SK-N-SH (cell line): ENCODE measurements around the gene CRTC3. TPM values are rescaled to one million over a fixed set of nuclear protein-coding genes. Genes with fewer than 3 reads are reported as not detected.
"Not testable (repeated sequence)": the region's sequence is repeated elsewhere in the genome, so short reads cannot be mapped to it uniquely, and the experiment has no call there.

Experiments used
- CTCF ChIA-PET: fragments of 300-600, 350-600 bp; formaldehyde crosslinking; extraction: SDS; loops from one replicate; lab custom pipeline; 2021; lab: Yijun Ruan, JAX
- POLR2A ChIA-PET: fragments of 350-600 bp; sonication (Branson Sonifier 250); formaldehyde crosslinking; extraction: SDS; loops from one replicate; lab custom pipeline; 2020; ENCODE audit warnings: antibody characterized with exemption, inconsistent platforms; lab: Yijun Ruan, JAX
- DNase-seq: peaks from one replicate; pipeline ENCODE4 v3.0.0; 2012
- H2AFZ ChIP-seq: fragments of 200-600 bp; sonication (generic); 2 replicates; pipeline ENCODE4 v1.8.1; 2016; ENCODE audit warnings: antibody characterized with exemption, mild to moderate bottlenecking, low read depth
- H3F3A ChIP-seq: fragments of 200-600 bp; sonication (generic); replicated peaks from 2 replicates; pipeline ENCODE3; 2016; ENCODE audit warnings: antibody characterized with exemption, mild to moderate bottlenecking; ENCODE audit not compliant: insufficient read depth
- H3K27ac ChIP-seq, 2 experiments: fragments of 200-500 bp in 1 of 2; fragments of 200-600 bp in 1 of 2; sonication (Bioruptor generic) in 1 of 2; sonication (generic), shearing (Covaris generic) in 1 of 2; 2 replicates each; pipeline versions ENCODE4 v1.5.1 to v1.6.1; 2014 to 2016; ENCODE audit warnings: low read depth in 2 of 2, inconsistent platforms in 1 of 2, low read length in 1 of 2, mild to moderate bottlenecking in 1 of 2, mixed read lengths in 1 of 2
- H3K27me3 ChIP-seq: fragments of 200-600 bp; sonication (generic), shearing (Covaris generic); 2 replicates; pipeline ENCODE4 v1.6.1; 2016; ENCODE audit warnings: mixed run types; ENCODE audit not compliant: insufficient read depth
- H3K36me3 ChIP-seq, 2 experiments: fragments of 200-500 bp in 1 of 2; fragments of 200-600 bp in 1 of 2; sonication (Bioruptor generic) in 1 of 2; sonication (generic) in 1 of 2; replicated peaks in 1 of 2; 2 replicates each; pipeline versions ENCODE3 to v1.5.1; 2014 to 2016; ENCODE audit warnings: low read length in 1 of 2, mild to moderate bottlenecking in 1 of 2; ENCODE audit not compliant: insufficient read depth in 2 of 2, control insufficient read depth in 1 of 2
- H3K4me1 ChIP-seq, 2 experiments: fragments of 200-500 bp in 1 of 2; fragments of 200-600 bp in 1 of 2; sonication (Bioruptor generic) in 1 of 2; sonication (generic), shearing (Covaris generic) in 1 of 2; 2 replicates each; pipeline versions ENCODE4 v1.5.1 to v1.6.1; 2014 to 2016; ENCODE audit warnings: low read depth in 1 of 2, low read length in 1 of 2, mixed run types in 1 of 2; ENCODE audit not compliant: insufficient read depth in 2 of 2, control insufficient read depth in 1 of 2
- H3K4me2 ChIP-seq: fragments of 200-600 bp; sonication (generic), shearing (Covaris generic); 2 replicates; pipeline ENCODE4 v1.6.1; 2017; ENCODE audit warnings: mixed run types
- H3K4me3 ChIP-seq, 2 experiments: fragments of 200-500 bp in 1 of 2; fragments of 200-600 bp in 1 of 2; sonication (Bioruptor generic) in 1 of 2; sonication (generic), shearing (Covaris generic) in 1 of 2; 2 replicates each; pipeline versions ENCODE4 v1.5.1 to v1.8.1; 2014 to 2016; ENCODE audit warnings: low read depth in 2 of 2, inconsistent platforms in 1 of 2, low read length in 1 of 2, mild to moderate bottlenecking in 1 of 2, mixed read lengths in 1 of 2, moderate library complexity in 1 of 2
- H3K79me2 ChIP-seq: fragments of 200-600 bp; sonication (generic); 2 replicates; pipeline ENCODE4 v1.8.1; 2017; ENCODE audit warnings: mild to moderate bottlenecking; ENCODE audit not compliant: insufficient read depth
- H3K9ac ChIP-seq: fragments of 200-600 bp; sonication (generic); 2 replicates; pipeline ENCODE4 v1.6.1; 2017; ENCODE audit warnings: mixed run types
- H3K9me2 ChIP-seq: fragments of 200-600 bp; sonication (generic); 2 replicates; pipeline ENCODE4 v1.6.1; 2017; ENCODE audit warnings: mixed run types
- H3K9me3 ChIP-seq: fragments of 200-600 bp; sonication (generic); 2 replicates; pipeline ENCODE4 v1.6.1; 2017; ENCODE audit warnings: mixed run types, mild to moderate bottlenecking, moderate library complexity
- H4K20me1 ChIP-seq: fragments of 200-600 bp; sonication (generic); 2 replicates; pipeline ENCODE4 v1.6.1; 2017; ENCODE audit warnings: mild to moderate bottlenecking, mixed run types; ENCODE audit not compliant: insufficient read depth
- EP300 ChIP-seq, 2 experiments: IDR thresholded peaks; 2 replicates each; pipeline versions ENCODE4 v1.4.0 to v1.6.1; 2012; ENCODE audit warnings: borderline replicate concordance in 1 of 2, low read depth in 1 of 2, low read length in 1 of 2
- GATA2 ChIP-seq: sonication (generic); formaldehyde crosslinking; IDR thresholded peaks from 2 replicates; pipeline ENCODE4 v1.5.0; 2020; ENCODE audit warnings: mild to moderate bottlenecking, missing genetic modification reagents
- MEF2A ChIP-seq: IDR thresholded peaks from 2 replicates; pipeline ENCODE4 v1.4.0; 2012; ENCODE audit warnings: low read depth, borderline replicate concordance
- RFX5 ChIP-seq: IDR thresholded peaks from 2 replicates; pipeline ENCODE4 v1.6.1; 2012; ENCODE audit warnings: mild to moderate bottlenecking, improper control_type of control experiment, low read length
- RXRA ChIP-seq: IDR thresholded peaks from 2 replicates; pipeline ENCODE4 v1.4.0; 2012; ENCODE audit warnings: low read depth, mild to moderate bottlenecking, borderline replicate concordance
- SIN3A ChIP-seq: IDR thresholded peaks from 2 replicates; pipeline ENCODE4 v1.6.1; 2012; ENCODE audit warnings: low read depth, mild to moderate bottlenecking, low read length, moderate library complexity, borderline replicate concordance
- SMC3 ChIP-seq: IDR thresholded peaks from 2 replicates; pipeline ENCODE4 v1.6.1; 2012; ENCODE audit warnings: low read depth, low read length, improper control_type of control experiment
- YY1 ChIP-seq: IDR thresholded peaks from 2 replicates; pipeline ENCODE4 v1.4.0; 2012; ENCODE audit warnings: low read depth, mild to moderate bottlenecking
- WGBS: methylation state at CpG from one replicate; pipeline ENCODE4 v1.1.6; 2017; ENCODE audit warnings: low lambda C conversion rate; 5-methylcytosine and 5-hydroxymethylcytosine counted together
- polyA plus RNA-seq, 3 experiments: library from polyadenylated mRNA; depleted of rRNA; stranded (reverse); fragments of >200 nt; gene quantifications; 2 replicates each; pipeline ENCODE4 v1.2.3, GENCODE V29; 2012
- TF ChIP-seq, protein P1 (sequence below): fragments of 150-350 bp; IDR thresholded peaks from 2 replicates; pipeline ENCODE4 v1.6.1; 2017; ENCODE audit warnings: antibody characterized with exemption, low read length, low read depth, borderline replicate concordance
- TF ChIP-seq, protein P2 (sequence below): IDR thresholded peaks from 2 replicates; pipeline ENCODE4 v1.4.0; 2012; ENCODE audit warnings: low read depth, borderline replicate concordance
- TF ChIP-seq, protein P3 (sequence below): IDR thresholded peaks from 2 replicates; pipeline ENCODE4 v1.4.0; 2012; ENCODE audit warnings: low read depth, borderline replicate concordance

The CRTC3 gene
- polyA plus RNA-seq, 1 of the 3 experiments (the other 2 are of a cell fraction): 16.7 TPM

DNA sequence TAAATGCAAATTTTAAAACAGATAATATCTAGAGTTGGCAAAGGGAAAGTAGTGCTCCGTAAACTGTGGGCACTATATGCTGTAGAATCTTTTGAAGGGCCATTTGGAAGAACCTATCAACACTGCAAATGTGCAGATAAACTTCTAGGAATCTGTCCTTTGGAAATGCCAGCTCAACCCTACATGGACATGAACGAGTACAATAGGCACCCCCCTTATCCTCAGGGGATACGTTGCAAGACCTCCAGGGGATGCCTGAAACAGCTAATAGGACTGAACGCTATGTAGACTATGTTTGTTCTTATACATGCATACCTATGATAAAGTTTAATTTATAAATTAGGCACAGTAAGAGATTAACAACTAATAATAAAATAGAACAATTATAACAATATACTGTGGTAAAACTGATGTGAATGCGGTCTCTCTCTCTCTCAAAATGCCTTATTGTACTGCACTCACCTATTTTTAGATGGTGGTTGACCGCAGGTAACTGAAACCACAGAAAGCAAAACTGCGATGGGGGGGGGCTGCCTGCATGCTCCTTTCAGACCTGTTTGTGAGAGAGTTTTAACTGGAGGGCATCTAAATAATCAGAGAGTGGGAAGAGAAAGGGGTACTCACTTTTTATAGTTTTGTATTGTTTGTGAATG is 127.9 kb downstream of the CRTC3 start:
- H3K9me2 ChIP-seq, H3K36me3 ChIP-seq, H2AFZ ChIP-seq, H3K4me3 ChIP-seq, H3K27ac ChIP-seq, H4K20me1 ChIP-seq, H3K9me3 ChIP-seq, H3K9ac ChIP-seq, H3K79me2 ChIP-seq, H3K27me3 ChIP-seq, DNase-seq, POLR2A ChIA-PET, H3K4me2 ChIP-seq: not testable (repeated sequence)
- WGBS: 81% methylated on average over 7 of the region's 7 CpGs
- CTCF ChIA-PET: interaction anchor here (0.9 to 1.3 kb wide), 2 partner anchors 13 to 228 kb away, joined by 3 read pairs; no protein-coding TSS in a partner anchor
- H3F3A ChIP-seq: peaks cover 18% of the 10 kb centered on the region
- H3K4me1 ChIP-seq: peaks cover 7 to 15% of the 10 kb centered on the region in 2 experiments; a peak in 2 of 4 replicates

DNA sequence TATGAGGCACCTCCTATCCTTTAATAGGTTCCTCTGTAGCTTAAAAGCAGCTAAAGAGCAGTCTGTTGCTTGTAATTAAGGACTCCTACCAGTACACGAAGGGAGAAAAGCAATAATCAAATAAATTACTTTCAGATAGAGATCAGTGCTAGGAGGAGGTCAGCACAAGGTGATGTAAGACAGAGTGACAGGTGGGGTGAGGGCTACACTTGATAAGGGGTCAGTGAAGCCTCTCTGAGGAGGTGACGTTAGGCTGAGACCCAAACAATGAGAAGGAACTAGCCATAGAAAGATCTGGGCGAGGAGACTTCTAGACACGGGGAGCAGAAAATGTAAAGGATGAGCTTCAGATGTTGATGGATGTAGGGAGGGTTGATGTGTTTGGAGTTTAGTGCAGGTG is 129.8 kb downstream of the CRTC3 start:
- POLR2A ChIA-PET: no interaction called here

DNA sequence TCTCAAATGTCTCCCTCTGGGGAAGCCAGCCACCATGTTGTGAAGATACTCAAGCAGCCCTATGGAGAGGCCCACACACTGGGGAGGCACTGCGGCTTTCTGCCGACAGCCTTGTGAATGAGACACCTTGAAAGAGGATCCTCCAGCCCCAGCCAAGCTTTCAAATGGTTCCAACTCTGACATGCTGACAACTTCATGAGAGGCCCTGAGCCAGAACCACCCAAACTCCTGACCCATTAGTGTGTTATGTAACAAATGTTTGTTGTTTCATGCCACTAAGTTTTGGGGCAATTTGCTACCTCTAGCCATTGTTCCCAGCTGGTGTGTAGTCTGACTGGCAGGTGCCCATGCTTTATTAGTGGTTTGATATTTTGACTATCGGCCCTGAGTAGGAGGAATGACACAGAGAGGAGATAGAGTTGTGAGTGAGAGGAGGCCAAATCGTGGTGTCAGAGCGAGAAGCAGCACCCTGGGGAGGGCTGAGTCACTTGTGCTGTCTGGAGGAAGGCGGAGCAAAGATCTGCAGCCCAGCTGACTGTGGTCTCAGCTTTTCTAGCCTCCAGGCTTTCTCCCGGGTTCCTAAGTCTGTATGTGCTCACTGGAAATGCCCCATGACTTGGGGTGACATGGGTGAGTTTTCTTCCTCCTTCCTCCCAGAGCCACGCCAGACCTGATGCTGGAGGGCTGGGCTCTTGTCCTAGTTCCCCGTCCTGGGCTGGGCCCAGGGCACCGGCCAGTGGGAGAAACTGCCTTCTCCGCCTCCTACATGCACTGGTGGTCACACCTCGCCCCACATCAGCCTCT is 130.7 kb downstream of the CRTC3 start:
- no peak overlapping the region for H3K4me3 ChIP-seq
- no peak overlapping the region for H2AFZ ChIP-seq
- H3K27me3 ChIP-seq: no peaks in the 10 kb centered on the region
- no peak for DNase-seq
- 32% methylated on average over 9 of the region's 12 CpGs for WGBS
- H3K9me3 ChIP-seq: no peaks in the 10 kb centered on the region
- H3K4me2 ChIP-seq: peak overlapping the region; percentile 62; the same call in 1 of the 2 replicates
- H3K4me1 ChIP-seq: peaks cover 7 to 9% of the 10 kb centered on the region in 2 experiments; a peak in 2 of 4 replicates
- ChIA-PET POLR2A (no interaction called here), CTCF (interaction anchor here (1.1 to 3.0 kb wide), 2 partner anchors 12 to 226 kb away, joined by 3 to 14 read pairs; no protein-coding TSS in a partner anchor)
- H3K79me2 ChIP-seq: peaks cover 8% of the 10 kb centered on the region; the same call in 1 of the 2 replicates
- peaks cover 26% of the 10 kb centered on the region for H3F3A ChIP-seq
- H3K36me3 ChIP-seq: no peaks in the 10 kb centered on the region
- no peak overlapping the region for H3K9ac ChIP-seq
- no peaks in the 10 kb centered on the region for H4K20me1 ChIP-seq
- H3K9me2 ChIP-seq: no peaks in the 10 kb centered on the region
- peak overlapping the region in 1 of 2 experiments; percentile 45; a peak in 1 of 4 replicates for H3K27ac ChIP-seq
- no peak for TF ChIP-seq GATA2 (CRISPR knock-in tag)
- TF ChIP-seq SMC3: no peak
- no peak for TF ChIP-seq MEF2A
- TF ChIP-seq, protein P1, sequence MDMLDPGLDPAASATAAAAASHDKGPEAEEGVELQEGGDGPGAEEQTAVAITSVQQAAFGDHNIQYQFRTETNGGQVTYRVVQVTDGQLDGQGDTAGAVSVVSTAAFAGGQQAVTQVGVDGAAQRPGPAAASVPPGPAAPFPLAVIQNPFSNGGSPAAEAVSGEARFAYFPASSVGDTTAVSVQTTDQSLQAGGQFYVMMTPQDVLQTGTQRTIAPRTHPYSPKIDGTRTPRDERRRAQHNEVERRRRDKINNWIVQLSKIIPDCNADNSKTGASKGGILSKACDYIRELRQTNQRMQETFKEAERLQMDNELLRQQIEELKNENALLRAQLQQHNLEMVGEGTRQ: no peak
- TF ChIP-seq EP300 (IDR thresholded peaks at IDR 0.05; ENCODE audit: borderline replicate concordance in 1 of 2, low read depth in 1 of 2, low read length in 1 of 2): no peak
- TF ChIP-seq, protein P2, sequence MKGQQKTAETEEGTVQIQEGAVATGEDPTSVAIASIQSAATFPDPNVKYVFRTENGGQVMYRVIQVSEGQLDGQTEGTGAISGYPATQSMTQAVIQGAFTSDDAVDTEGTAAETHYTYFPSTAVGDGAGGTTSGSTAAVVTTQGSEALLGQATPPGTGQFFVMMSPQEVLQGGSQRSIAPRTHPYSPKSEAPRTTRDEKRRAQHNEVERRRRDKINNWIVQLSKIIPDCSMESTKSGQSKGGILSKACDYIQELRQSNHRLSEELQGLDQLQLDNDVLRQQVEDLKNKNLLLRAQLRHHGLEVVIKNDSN: no peak
- no peak for TF ChIP-seq RXRA
- TF ChIP-seq SIN3A: no peak
- no peak for TF ChIP-seq YY1
- TF ChIP-seq RFX5: no peak

More for the DNA sequence above, 129.8 kb downstream of the CRTC3 start:
- no peaks in the 10 kb centered on the region for H3K9me2 ChIP-seq
- peaks cover 7 to 12% of the 10 kb centered on the region in 2 experiments; a peak in 2 of 4 replicates for H3K4me1 ChIP-seq
- H3K9me3 ChIP-seq: no peaks in the 10 kb centered on the region
- no peaks in the 10 kb centered on the region for H4K20me1 ChIP-seq
- H3K27me3 ChIP-seq: no peaks in the 10 kb centered on the region
- no peak overlapping the region for H3K9ac ChIP-seq
- DNase-seq: no peak
- no peak overlapping the region for H3K4me3 ChIP-seq
- CTCF ChIA-PET: interaction anchor here (0.7 to 3.0 kb wide), 3 partner anchors 10 to 226 kb away, joined by 3 to 14 read pairs (median 3); no protein-coding TSS in a partner anchor
- no peak overlapping the region for H3K4me2 ChIP-seq
- WGBS: 77% methylated on average over 4 of the region's 4 CpGs
- H3K36me3 ChIP-seq: no peaks in the 10 kb centered on the region
- H2AFZ ChIP-seq: no peak overlapping the region
- peaks cover 5% of the 10 kb centered on the region; the same call in 1 of the 2 replicates for H3K79me2 ChIP-seq
- TF ChIP-seq MEF2A: no peak
- no peak for TF ChIP-seq GATA2 (CRISPR knock-in tag)
- TF ChIP-seq, protein P3, sequence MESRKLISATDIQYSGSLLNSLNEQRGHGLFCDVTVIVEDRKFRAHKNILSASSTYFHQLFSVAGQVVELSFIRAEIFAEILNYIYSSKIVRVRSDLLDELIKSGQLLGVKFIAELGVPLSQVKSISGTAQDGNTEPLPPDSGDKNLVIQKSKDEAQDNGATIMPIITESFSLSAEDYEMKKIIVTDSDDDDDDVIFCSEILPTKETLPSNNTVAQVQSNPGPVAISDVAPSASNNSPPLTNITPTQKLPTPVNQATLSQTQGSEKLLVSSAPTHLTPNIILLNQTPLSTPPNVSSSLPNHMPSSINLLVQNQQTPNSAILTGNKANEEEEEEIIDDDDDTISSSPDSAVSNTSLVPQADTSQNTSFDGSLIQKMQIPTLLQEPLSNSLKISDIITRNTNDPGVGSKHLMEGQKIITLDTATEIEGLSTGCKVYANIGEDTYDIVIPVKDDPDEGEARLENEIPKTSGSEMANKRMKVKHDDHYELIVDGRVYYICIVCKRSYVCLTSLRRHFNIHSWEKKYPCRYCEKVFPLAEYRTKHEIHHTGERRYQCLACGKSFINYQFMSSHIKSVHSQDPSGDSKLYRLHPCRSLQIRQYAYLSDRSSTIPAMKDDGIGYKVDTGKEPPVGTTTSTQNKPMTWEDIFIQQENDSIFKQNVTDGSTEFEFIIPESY: no peak
- no peak for TF ChIP-seq RXRA
- H3F3A ChIP-seq: peaks cover 25% of the 10 kb centered on the region
- H3K27ac ChIP-seq: no peak overlapping the region
